Ishikawa (cell line): ENCODE data around the gene PEX6.

ENCODE experiments used
- CEBPB ChIP-seq: IDR thresholded peaks from 2 replicates; pipeline ENCODE4 v1.6.1; 2012
- CREB1 ChIP-seq: IDR thresholded peaks from 2 replicates; pipeline ENCODE4 v1.6.1; 2012; ENCODE audit warnings: low read depth
- EGR1 ChIP-seq: IDR thresholded peaks from 2 replicates; pipeline ENCODE4 v1.6.1; 2012
- EP300 ChIP-seq: IDR thresholded peaks from 2 replicates; pipeline ENCODE4 v1.6.1; 2012; ENCODE audit warnings: borderline replicate concordance
- FOXM1 ChIP-seq: IDR thresholded peaks from 2 replicates; pipeline ENCODE4 v1.6.1; 2012; ENCODE audit warnings: low read depth, borderline replicate concordance
- MAX ChIP-seq: IDR thresholded peaks from 2 replicates; pipeline ENCODE4 v1.6.1; 2012
- NFIC ChIP-seq: IDR thresholded peaks from 2 replicates; pipeline ENCODE4 v1.6.1; 2012
- RAD21 ChIP-seq: IDR thresholded peaks from 2 replicates; pipeline ENCODE4 v1.6.1; 2012; ENCODE audit warnings: low read depth
- TAF1 ChIP-seq: IDR thresholded peaks from 2 replicates; pipeline ENCODE4 v1.6.1; 2012; ENCODE audit warnings: low read depth, mild to moderate bottlenecking
- TCF12 ChIP-seq: IDR thresholded peaks from 2 replicates; pipeline ENCODE4 v1.6.1; 2012; ENCODE audit warnings: low read depth
- TEAD4 ChIP-seq: IDR thresholded peaks from 2 replicates; pipeline ENCODE4 v1.6.1; 2012
- YY1 ChIP-seq: IDR thresholded peaks from 2 replicates; pipeline ENCODE4 v1.6.1; 2012; ENCODE audit warnings: low read depth
- ZBTB7A ChIP-seq: IDR thresholded peaks from 2 replicates; pipeline ENCODE4 v1.6.1; 2012; ENCODE audit warnings: low read depth
- TF ChIP-seq, protein P1 (sequence below): IDR thresholded peaks from 2 replicates; pipeline ENCODE4 v1.6.1; 2012
- TF ChIP-seq, protein P2 (sequence below): IDR thresholded peaks from 2 replicates; pipeline ENCODE4 v1.6.1; 2012; ENCODE audit warnings: low read depth, mild to moderate bottlenecking

Gene PEX6

GRCh38 chr6:43013843-43014433 is 35.0 kb upstream of the PEX6 start, which contains the start of the genes KLHDC3 and MEA1:
Gene KLHDC3 (plus strand): TSS chr6:43014249. CDS start chr6:43017193, 2,944 bp downstream.
Gene MEA1 (minus strand): TSS chr6:43013946. CDS start chr6:43013813, 133 bp downstream.
- TF ChIP-seq TEAD4 (no peak), ZBTB7A (0 out of 2 replicates have a peak, but pooled peaks have one; percentile 7), MAX (peak; percentile 90), YY1 (no peak), EP300 (no peak), TAF1 (peak; percentile 57), NFIC (0 out of 2 replicates have a peak, but pooled peaks have one; percentile 19), EGR1 (0 out of 2 replicates have a peak, but pooled peaks have one; percentile 1), CEBPB (no peak), TCF12 (0 out of 2 replicates have a peak, but pooled peaks have one; percentile 38), FOXM1 (no peak), CREB1 (peak; percentile 61), RAD21 (no peak)
- TF ChIP-seq, protein P1, sequence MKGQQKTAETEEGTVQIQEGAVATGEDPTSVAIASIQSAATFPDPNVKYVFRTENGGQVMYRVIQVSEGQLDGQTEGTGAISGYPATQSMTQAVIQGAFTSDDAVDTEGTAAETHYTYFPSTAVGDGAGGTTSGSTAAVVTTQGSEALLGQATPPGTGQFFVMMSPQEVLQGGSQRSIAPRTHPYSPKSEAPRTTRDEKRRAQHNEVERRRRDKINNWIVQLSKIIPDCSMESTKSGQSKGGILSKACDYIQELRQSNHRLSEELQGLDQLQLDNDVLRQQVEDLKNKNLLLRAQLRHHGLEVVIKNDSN, result peak; percentile 75
- TF ChIP-seq, protein P2, sequence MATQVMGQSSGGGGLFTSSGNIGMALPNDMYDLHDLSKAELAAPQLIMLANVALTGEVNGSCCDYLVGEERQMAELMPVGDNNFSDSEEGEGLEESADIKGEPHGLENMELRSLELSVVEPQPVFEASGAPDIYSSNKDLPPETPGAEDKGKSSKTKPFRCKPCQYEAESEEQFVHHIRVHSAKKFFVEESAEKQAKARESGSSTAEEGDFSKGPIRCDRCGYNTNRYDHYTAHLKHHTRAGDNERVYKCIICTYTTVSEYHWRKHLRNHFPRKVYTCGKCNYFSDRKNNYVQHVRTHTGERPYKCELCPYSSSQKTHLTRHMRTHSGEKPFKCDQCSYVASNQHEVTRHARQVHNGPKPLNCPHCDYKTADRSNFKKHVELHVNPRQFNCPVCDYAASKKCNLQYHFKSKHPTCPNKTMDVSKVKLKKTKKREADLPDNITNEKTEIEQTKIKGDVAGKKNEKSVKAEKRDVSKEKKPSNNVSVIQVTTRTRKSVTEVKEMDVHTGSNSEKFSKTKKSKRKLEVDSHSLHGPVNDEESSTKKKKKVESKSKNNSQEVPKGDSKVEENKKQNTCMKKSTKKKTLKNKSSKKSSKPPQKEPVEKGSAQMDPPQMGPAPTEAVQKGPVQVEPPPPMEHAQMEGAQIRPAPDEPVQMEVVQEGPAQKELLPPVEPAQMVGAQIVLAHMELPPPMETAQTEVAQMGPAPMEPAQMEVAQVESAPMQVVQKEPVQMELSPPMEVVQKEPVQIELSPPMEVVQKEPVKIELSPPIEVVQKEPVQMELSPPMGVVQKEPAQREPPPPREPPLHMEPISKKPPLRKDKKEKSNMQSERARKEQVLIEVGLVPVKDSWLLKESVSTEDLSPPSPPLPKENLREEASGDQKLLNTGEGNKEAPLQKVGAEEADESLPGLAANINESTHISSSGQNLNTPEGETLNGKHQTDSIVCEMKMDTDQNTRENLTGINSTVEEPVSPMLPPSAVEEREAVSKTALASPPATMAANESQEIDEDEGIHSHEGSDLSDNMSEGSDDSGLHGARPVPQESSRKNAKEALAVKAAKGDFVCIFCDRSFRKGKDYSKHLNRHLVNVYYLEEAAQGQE, result no peak

GRCh38 chr6:43013097-43013842 is 34.3 kb upstream of the PEX6 start:
- TF ChIP-seq RAD21 (no peak), TEAD4 (no peak), EGR1 (0 out of 2 replicates have a peak, but pooled peaks have one; percentile 4)

DNA sequence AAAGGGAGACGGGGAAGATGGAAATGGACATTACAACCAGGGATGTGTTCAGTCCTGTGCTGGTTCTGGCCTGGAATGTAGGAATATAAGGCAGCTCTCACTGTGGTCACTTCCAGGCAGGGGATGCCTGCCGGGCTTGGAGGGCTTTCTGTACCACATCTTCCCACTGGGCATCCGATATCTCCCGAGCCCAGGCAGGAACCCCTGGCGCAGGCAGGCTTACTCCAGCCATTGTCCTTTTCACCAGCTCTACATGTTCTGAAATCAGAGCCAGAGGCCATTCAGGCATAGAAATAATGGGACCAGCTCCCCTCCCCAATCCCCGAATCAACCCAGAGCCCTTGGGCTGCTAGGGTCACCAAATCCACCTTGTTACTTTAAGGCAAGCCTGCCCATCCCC is 33.4 kb upstream of the PEX6 start:
- TF ChIP-seq RAD21 (no peak), MAX (no peak), YY1 (no peak), TCF12 (no peak), EGR1 (no peak), CEBPB (no peak), ZBTB7A (no peak), TAF1 (no peak), TEAD4 (no peak), NFIC (no peak), FOXM1 (no peak), CREB1 (no peak), EP300 (no peak)
- TF ChIP-seq, protein P2, result no peak

DNA sequence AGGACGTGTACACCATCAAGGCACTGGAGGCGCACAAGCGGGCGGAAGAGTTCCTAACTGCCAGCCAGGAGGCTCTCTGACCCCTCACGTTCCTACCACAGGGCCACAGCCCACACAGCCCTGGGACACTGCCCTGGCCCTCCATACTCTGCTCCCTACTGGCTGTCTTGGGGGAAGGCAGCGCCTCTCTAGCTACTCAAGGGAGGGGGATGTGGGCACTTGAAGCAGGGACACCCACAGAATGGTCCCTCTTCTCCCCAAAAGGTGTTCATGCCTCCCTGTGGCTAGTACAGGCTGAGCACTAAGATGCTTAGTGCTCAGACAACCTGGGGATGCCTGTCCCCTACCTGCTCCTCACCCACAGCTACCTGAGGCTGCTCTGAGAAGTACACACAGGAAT is 32.2 kb upstream of the PEX6 start:
- no peak for TF ChIP-seq TAF1
- no peak for TF ChIP-seq NFIC
- TF ChIP-seq, protein P2, result no peak
- no peak for TF ChIP-seq RAD21
- no peak for TF ChIP-seq YY1
- no peak for TF ChIP-seq CREB1
- TF ChIP-seq TEAD4, result no peak
